ENCODE results near the gene UBE2H.

Gene UBE2H

DNA sequence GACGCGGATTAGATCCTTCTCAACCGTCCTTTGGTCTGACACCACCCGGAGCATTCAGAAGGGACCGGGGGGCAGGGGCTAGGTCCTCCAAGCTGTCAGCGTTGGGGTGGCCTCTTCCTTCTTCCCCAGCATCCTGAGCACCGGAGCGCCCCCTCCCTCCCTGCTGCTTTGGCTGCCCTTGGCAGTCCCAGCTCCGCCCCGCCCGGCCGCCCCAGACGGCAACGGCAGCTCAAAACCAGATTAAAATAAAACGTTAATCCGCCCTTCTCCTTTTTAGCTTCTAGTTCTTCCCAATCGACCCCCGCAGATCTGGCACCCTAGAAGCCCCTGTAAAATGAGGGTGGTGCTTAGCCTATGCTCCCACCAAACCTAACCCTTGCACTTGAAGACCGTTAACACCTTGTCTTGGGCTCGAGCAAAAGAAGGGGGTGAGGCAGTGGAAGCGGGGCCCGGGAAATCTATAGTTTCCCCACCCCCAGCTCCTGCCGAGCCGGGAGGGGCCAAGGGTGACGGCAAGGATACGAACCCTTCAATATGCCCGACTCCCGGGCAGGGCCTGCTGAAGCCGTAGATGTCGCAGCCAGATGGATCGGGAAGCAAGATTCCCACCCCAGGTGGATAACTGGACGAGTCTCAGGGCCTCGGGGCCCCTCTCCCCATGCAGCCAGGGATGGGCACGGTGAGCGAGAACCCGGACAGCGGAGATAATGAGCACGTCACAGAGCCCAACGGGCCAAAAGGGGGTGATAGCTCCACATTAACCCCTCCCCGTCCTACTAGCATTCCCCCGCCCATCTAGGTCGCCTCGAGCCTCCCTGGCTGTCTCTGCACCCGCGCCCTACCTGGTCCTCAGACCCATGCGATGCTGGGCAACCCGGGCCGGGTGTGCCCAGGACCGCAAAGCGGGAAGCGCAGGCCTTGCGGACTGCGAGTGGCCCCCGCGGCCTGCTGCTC lies 171.5 kb downstream of the UBE2H start:
- FAIRE-seq (no peak), DNase-seq (ENCODE audit: insufficient read length, low spot score) (peak; percentile 68)

More for the DNA sequence above, 171.5 kb downstream of the UBE2H start:
- TF ChIP-seq CTCF (IDR thresholded peaks at IDR 0.05; ENCODE audit: insufficient read depth, missing control alignments): no peak
